CD8-positive, alpha-beta memory T cell (primary cell): Measurements from ENCODE around the gene CKAP4. TPM values are rescaled to one million over a fixed set of nuclear protein-coding genes. Genes with fewer than 3 reads are reported as not detected.
"Not testable (repeated sequence)": the region's sequence is repeated elsewhere in the genome, so short reads cannot be mapped to it uniquely, and the experiment has no call there.

Source experiments
- CTCF ChIA-PET: fragments of 350-600 bp; sonication (Branson Sonifier 250); formaldehyde crosslinking; loops from one replicate; lab custom pipeline; 2021; ENCODE audit warnings: antibody characterized with exemption; lab: Charles Lee
- POLR2A ChIA-PET: fragments of 350-600 bp; sonication (Branson Sonifier 250); formaldehyde crosslinking; loops from one replicate; lab custom pipeline; 2021; ENCODE audit warnings: antibody characterized with exemption; lab: Charles Lee
- DNase-seq, 5 donors: peaks; one replicate each; pipeline versions ENCODE4 v3.0.0 to v3.0.0-alpha.2; 2020 to 2022; ENCODE audit warnings: mixed read lengths in 1 of 5
- H3K27ac ChIP-seq: one replicate; pipeline ENCODE4 v1.7.0; 2013; ENCODE audit warnings: low read depth, mild to moderate bottlenecking, low read length, moderate library complexity
- H3K27me3 ChIP-seq: 2 replicates; pipeline ENCODE4 v1.7.0; 2013; ENCODE audit warnings: low read length, mild to moderate bottlenecking; ENCODE audit not compliant: insufficient read depth, poor library complexity, severe bottlenecking
- H3K36me3 ChIP-seq: 2 replicates; pipeline ENCODE4 v1.7.0; 2013; ENCODE audit warnings: mild to moderate bottlenecking, low read length, moderate library complexity; ENCODE audit not compliant: insufficient read depth
- H3K4me1 ChIP-seq: 2 replicates; pipeline ENCODE4 v1.7.0; 2013; ENCODE audit warnings: mild to moderate bottlenecking, low read length, moderate library complexity; ENCODE audit not compliant: insufficient read depth
- H3K4me3 ChIP-seq: 2 replicates; pipeline ENCODE4 v1.7.0; 2013; ENCODE audit warnings: mild to moderate bottlenecking, low read length
- H3K9me3 ChIP-seq: 2 replicates; pipeline ENCODE4 v1.7.0; 2013; ENCODE audit warnings: mild to moderate bottlenecking, low read length
- H3K27ac Mint-ChIP-seq, 8 donors: one replicate each; pipeline ENCODE4 v1.8.0; 2020 to 2021; ENCODE audit warnings: mixed read lengths in 8 of 8, mild to moderate bottlenecking in 6 of 8, inconsistent platforms in 3 of 8, moderate library complexity in 3 of 8
- H3K27me3 Mint-ChIP-seq, 2 donors: one replicate each; pipeline ENCODE4 v1.8.0; 2020 to 2021; ENCODE audit warnings: mixed read lengths in 2 of 2, mild to moderate bottlenecking in 1 of 2, moderate library complexity in 1 of 2
- H3K36me3 Mint-ChIP-seq, 3 donors: one replicate each; pipeline ENCODE4 v1.8.0; 2020 to 2021; ENCODE audit warnings: mixed read lengths in 3 of 3, inconsistent platforms in 1 of 3, mild to moderate bottlenecking in 1 of 3
- H3K4me1 Mint-ChIP-seq, 3 donors: one replicate each; pipeline ENCODE4 v1.8.0; 2020 to 2021; ENCODE audit warnings: mixed read lengths in 3 of 3, inconsistent platforms in 1 of 3, mild to moderate bottlenecking in 1 of 3
- H3K4me3 Mint-ChIP-seq, 7 donors: one replicate each; pipeline ENCODE4 v1.8.0; 2020 to 2021; ENCODE audit warnings: mixed read lengths in 7 of 7, mild to moderate bottlenecking in 6 of 7, moderate library complexity in 4 of 7, inconsistent platforms in 2 of 7
- H3K9me3 Mint-ChIP-seq, 5 donors: one replicate each; pipeline ENCODE4 v1.8.0; 2020 to 2022; ENCODE audit warnings: mixed read lengths in 5 of 5, mild to moderate bottlenecking in 3 of 5, moderate library complexity in 2 of 5, inconsistent platforms in 1 of 5
- polyA plus RNA-seq: library from polyadenylated mRNA; unstranded; fragments of 300-500 nt; fragmentation: Illumina TruSeq; gene quantifications from one replicate; pipeline ENCODE4 v1.2.3, GENCODE V29; 2021
- total RNA-seq, 2 experiments: library from RNA; stranded (reverse); gene quantifications; one replicate each; pipeline ENCODE4 v1.2.3, GENCODE V29; 2021

The CKAP4 gene
- total and polyA plus RNA-seq, 3 experiments from 2014 or later: 7.6 to 11.3 (median 10.1) TPM

- Histone ChIP-seq H3K27ac (no peak overlapping the region), H3K9me3 (no peaks in the 10 kb centered on the region), H3K36me3 (no peaks in the 10 kb centered on the region), H3K4me3 (no peak overlapping the region), H3K4me1 (no peaks in the 10 kb centered on the region), H3K27me3 (no peaks in the 10 kb centered on the region)
- H3K4me1 Mint-ChIP-seq: no peaks in the 10 kb centered on the region
- no peak overlapping the region for H3K4me3 Mint-ChIP-seq
- no peaks in the 10 kb centered on the region for H3K36me3 Mint-ChIP-seq
- CTCF ChIA-PET: interaction anchor here (3.9 kb wide), 1 partner anchor 13 kb away, joined by 13 read pairs; no protein-coding TSS in a partner anchor
- no peak overlapping the region for H3K27ac Mint-ChIP-seq
- POLR2A ChIA-PET: no interaction called here
- peaks cover 10 to 41% of the 10 kb centered on the region in 2 donors for H3K27me3 Mint-ChIP-seq
- H3K9me3 Mint-ChIP-seq: no peaks in the 10 kb centered on the region
- no peak for DNase-seq
Observed at GRCh38 chr12:106288494-106289195, 40.8 kb upstream of the CKAP4 start.

- Mint-ChIP-seq H3K27me3 (peaks cover 10 to 43% of the 10 kb centered on the region in 2 donors), H3K4me3 (no peak overlapping the region), H3K4me1 (no peaks in the 10 kb centered on the region), H3K36me3 (no peaks in the 10 kb centered on the region), H3K27ac (no peak overlapping the region), H3K9me3 (no peaks in the 10 kb centered on the region)
- H3K27ac ChIP-seq: no peak overlapping the region
- ChIA-PET POLR2A (no interaction called here), CTCF (no interaction called here)
- H3K9me3 ChIP-seq: no peaks in the 10 kb centered on the region
- H3K27me3 ChIP-seq: no peaks in the 10 kb centered on the region
- H3K36me3 ChIP-seq: no peaks in the 10 kb centered on the region
- DNase-seq: no peak
- H3K4me1 ChIP-seq: no peaks in the 10 kb centered on the region
- H3K4me3 ChIP-seq: no peak overlapping the region
Observed at GRCh38 chr12:106288101-106288493, 40.3 kb upstream of the CKAP4 start.

GRCh38 chr12:106287364-106287763, 39.5 kb upstream of the CKAP4 start:
- H3K27ac Mint-ChIP-seq: no peak overlapping the region
- no peak overlapping the region for H3K4me3 Mint-ChIP-seq

GRCh38 chr12:106286576-106287162, 38.8 kb upstream of the CKAP4 start:
- CTCF ChIA-PET, H3K36me3 Mint-ChIP-seq, DNase-seq, H3K4me1 ChIP-seq, H3K27me3 ChIP-seq, H3K4me1 Mint-ChIP-seq, H3K9me3 ChIP-seq, H3K4me3 Mint-ChIP-seq, H3K27ac ChIP-seq, H3K36me3 ChIP-seq, POLR2A ChIA-PET, H3K4me3 ChIP-seq: not testable (repeated sequence)
- Mint-ChIP-seq H3K27me3 (peaks cover 12 to 50% of the 10 kb centered on the region in 2 donors), H3K27ac (peak overlapping the region in 1 of 8 donors; percentile 48), H3K9me3 (peaks cover 4 to 11% (median 10%) of the 10 kb centered on the region in 5 donors)

More at GRCh38 chr12:106287364-106287763, 39.5 kb upstream of the CKAP4 start:
- POLR2A ChIA-PET: no interaction called here
- Histone ChIP-seq H3K4me3 (no peak overlapping the region), H3K27me3 (no peaks in the 10 kb centered on the region), H3K9me3 (peaks cover under 1% of the 10 kb centered on the region), H3K4me1 (no peaks in the 10 kb centered on the region), H3K27ac (no peak overlapping the region), H3K36me3 (no peaks in the 10 kb centered on the region)
- DNase-seq: no peak
- peaks cover 10 to 47% of the 10 kb centered on the region in 2 donors for H3K27me3 Mint-ChIP-seq
- peaks cover 1 to 4% (median 4%) of the 10 kb centered on the region in 5 donors for H3K9me3 Mint-ChIP-seq
- H3K4me1 Mint-ChIP-seq: no peaks in the 10 kb centered on the region
- CTCF ChIA-PET: no interaction called here
- peaks cover 0 to 2% (median 0%) of the 10 kb centered on the region in 3 donors for H3K36me3 Mint-ChIP-seq

GRCh38 chr12:106285982-106286381, 38.2 kb upstream of the CKAP4 start:
- Histone ChIP-seq H3K27me3 (no peaks in the 10 kb centered on the region), H3K36me3 (no peaks in the 10 kb centered on the region), H3K9me3 (peaks cover 8% of the 10 kb centered on the region), H3K27ac (no peak overlapping the region), H3K4me3 (no peak overlapping the region), H3K4me1 (no peaks in the 10 kb centered on the region)
- Mint-ChIP-seq H3K9me3 (peaks cover 9 to 17% (median 12%) of the 10 kb centered on the region in 5 donors), H3K4me1 (no peaks in the 10 kb centered on the region), H3K36me3 (peaks cover 0 to 10% (median 0%) of the 10 kb centered on the region in 3 donors), H3K4me3 (no peak overlapping the region), H3K27ac (peak overlapping the region in 1 of 8 donors; percentile 31), H3K27me3 (peaks cover 15 to 47% of the 10 kb centered on the region in 2 donors)
- ChIA-PET CTCF (interaction anchor here (0.9 to 4.7 kb wide), 2 partner anchors 59 to 62 kb away, joined by 3 to 56 read pairs; no protein-coding TSS in a partner anchor), POLR2A (no interaction called here)
- DNase-seq: no peak

GRCh38 chr12:106284358-106285105, 36.7 kb upstream of the CKAP4 start:
- Mint-ChIP-seq H3K27ac (no peak overlapping the region), H3K4me3 (no peak overlapping the region), H3K36me3 (peaks cover 0 to 15% (median 0%) of the 10 kb centered on the region in 3 donors), H3K9me3 (peaks cover 11 to 18% (median 12%) of the 10 kb centered on the region in 5 donors), H3K4me1 (no peaks in the 10 kb centered on the region), H3K27me3 (peaks cover 15 to 45% of the 10 kb centered on the region in 2 donors)
- no peak overlapping the region for H3K4me3 ChIP-seq
- no peak for DNase-seq
- ChIA-PET POLR2A (no interaction called here), CTCF (interaction anchor here (0.9 to 4.7 kb wide), 6 partner anchors 9 to 61 kb away, joined by 3 to 56 read pairs (median 6); no protein-coding TSS in a partner anchor)
- H3K36me3 ChIP-seq: no peaks in the 10 kb centered on the region
- no peak overlapping the region for H3K27ac ChIP-seq
- H3K27me3 ChIP-seq: no peaks in the 10 kb centered on the region
- peaks cover 8% of the 10 kb centered on the region for H3K9me3 ChIP-seq
- H3K4me1 ChIP-seq: no peaks in the 10 kb centered on the region

GRCh38 chr12:106282457-106283097, 34.8 kb upstream of the CKAP4 start:
- H3K27ac Mint-ChIP-seq: peak overlapping the region in 1 of 8 donors; percentile 25
- H3K4me1 ChIP-seq: no peaks in the 10 kb centered on the region
- H3K9me3 Mint-ChIP-seq: peaks cover 11 to 18% (median 12%) of the 10 kb centered on the region in 5 donors
- no peaks in the 10 kb centered on the region for H3K36me3 ChIP-seq
- no peaks in the 10 kb centered on the region for H3K27me3 ChIP-seq
- no peaks in the 10 kb centered on the region for H3K4me1 Mint-ChIP-seq
- no peak overlapping the region for H3K27ac ChIP-seq
- POLR2A ChIA-PET: interaction anchor here (0.5 to 0.9 kb wide), 2 partner anchors 56 to 65 kb away, joined by 3 to 5 read pairs; no protein-coding TSS in a partner anchor
- no peak overlapping the region for H3K4me3 ChIP-seq
- H3K9me3 ChIP-seq: peaks cover 8% of the 10 kb centered on the region
- peak in 4 of 5 donors; percentile 17 to 63 (median 46) for DNase-seq
- peaks cover 15 to 41% of the 10 kb centered on the region in 2 donors for H3K27me3 Mint-ChIP-seq
- no peak overlapping the region for H3K4me3 Mint-ChIP-seq
- CTCF ChIA-PET: interaction anchor here (0.8 to 4.7 kb wide), 15 partner anchors 9 to 71 kb away, joined by 3 to 56 read pairs (median 4); partner anchors contain the start of gene TCP11L2
- peaks cover 0 to 15% (median 0%) of the 10 kb centered on the region in 3 donors for H3K36me3 Mint-ChIP-seq
